Fibroblast of skin of back (primary cell): ENCODE data around the gene COL13A1.

Experiments used
- DNase-seq: peaks from one replicate; pipeline ENCODE4 v3.0.0-alpha.2; 2013

Gene COL13A1

GRCh38 chr10:69792341-69792740 lies 9.4 kb upstream of the COL13A1 start:
- no peak for DNase-seq

GRCh38 chr10:69794673-69795072 lies 7.0 kb upstream of the COL13A1 start:
- no peak for DNase-seq

- DNase-seq = no peak
These were observed 6.3 kb upstream of the COL13A1 start for GRCh38 chr10:69795242-69795934.

- no peak for DNase-seq
These were observed 3.7 kb upstream of the COL13A1 start for GRCh38 chr10:69797959-69798358.

GRCh38 chr10:69800109-69800508 lies 1.6 kb upstream of the COL13A1 start:
- peak; percentile 72 for DNase-seq

- no peak for DNase-seq
These were observed 1.0 kb upstream of the COL13A1 start for GRCh38 chr10:69800665-69801064.

GRCh38 chr10:69801094-69801433 lies 642 bp upstream of the COL13A1 start:
- DNase-seq = peak; percentile 67

- peak; percentile 60 for DNase-seq
These were observed 887 bp downstream of the COL13A1 start for GRCh38 chr10:69802424-69803161.

- no peak for DNase-seq
These were observed 2.1 kb downstream of the COL13A1 start for GRCh38 chr10:69803809-69804208.

- DNase-seq = no peak
These were observed 3.1 kb downstream of the COL13A1 start for GRCh38 chr10:69804775-69805174.

- peak; percentile 92 for DNase-seq
These were observed 5.4 kb downstream of the COL13A1 start for GRCh38 chr10:69807122-69807521.

GRCh38 chr10:69807696-69808095 lies 6.0 kb downstream of the COL13A1 start:
- DNase-seq = peak; percentile 57

GRCh38 chr10:69809318-69809717 lies 7.6 kb downstream of the COL13A1 start:
- no peak for DNase-seq

GRCh38 chr10:69810097-69810496 lies 8.4 kb downstream of the COL13A1 start:
- no peak for DNase-seq

GRCh38 chr10:69810675-69811397 lies 9.1 kb downstream of the COL13A1 start:
- no peak for DNase-seq

- no peak for DNase-seq
These were observed 11.9 kb downstream of the COL13A1 start for GRCh38 chr10:69813632-69814031.

GRCh38 chr10:69814251-69814650 lies 12.5 kb downstream of the COL13A1 start:
- no peak for DNase-seq

- DNase-seq = no peak
These were observed 13.4 kb downstream of the COL13A1 start for GRCh38 chr10:69815104-69815503.

GRCh38 chr10:69816521-69816920 lies 14.8 kb downstream of the COL13A1 start:
- no peak for DNase-seq

- no peak for DNase-seq
These were observed 15.4 kb downstream of the COL13A1 start for GRCh38 chr10:69817078-69817581.

- DNase-seq = no peak
These were observed 17.1 kb downstream of the COL13A1 start for GRCh38 chr10:69818676-69819239.

- peak; percentile 68 for DNase-seq
These were observed 18.2 kb downstream of the COL13A1 start for GRCh38 chr10:69819716-69820506.
